HL-60/S4 (cell line): ENCODE measurements around the gene LGSN.
"Not testable (repeated sequence)": the region's sequence is repeated elsewhere in the genome, so short reads cannot be mapped to it uniquely, and the experiment has no call there.

Experiments used
- in situ Hi-C: fragments of 300-500 bp; cut with MboI; formaldehyde crosslinking; loops from 2 replicates; pipeline ENCODE4 v1.14.3; 2022; ENCODE audit warnings: low sequenced_read_pairs

Gene LGSN

DNA sequence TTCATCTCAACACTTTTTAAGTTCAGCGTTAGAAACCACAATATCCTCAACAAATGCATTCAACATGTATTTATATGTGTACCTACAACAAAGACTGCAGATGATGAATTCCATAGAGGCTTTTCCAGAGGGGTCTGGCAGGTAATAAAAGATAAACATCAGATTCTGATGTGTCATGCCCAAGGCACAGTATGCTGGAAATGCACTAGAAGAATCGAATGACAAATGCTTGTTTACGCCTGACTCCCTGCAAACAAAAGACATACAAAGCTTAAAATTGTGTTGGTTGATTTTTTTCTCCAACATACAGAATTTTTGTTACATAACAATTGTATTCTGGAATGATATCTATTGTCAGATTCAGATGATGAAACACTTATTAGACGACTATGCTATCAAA, at the start of gene LGSN:
LGSN (minus strand) TSS at position 45 of the 400 bp plus-strand sequence; CDS start at position 5, 40 bp downstream.
- in situ Hi-C loops: no loop called here

DNA sequence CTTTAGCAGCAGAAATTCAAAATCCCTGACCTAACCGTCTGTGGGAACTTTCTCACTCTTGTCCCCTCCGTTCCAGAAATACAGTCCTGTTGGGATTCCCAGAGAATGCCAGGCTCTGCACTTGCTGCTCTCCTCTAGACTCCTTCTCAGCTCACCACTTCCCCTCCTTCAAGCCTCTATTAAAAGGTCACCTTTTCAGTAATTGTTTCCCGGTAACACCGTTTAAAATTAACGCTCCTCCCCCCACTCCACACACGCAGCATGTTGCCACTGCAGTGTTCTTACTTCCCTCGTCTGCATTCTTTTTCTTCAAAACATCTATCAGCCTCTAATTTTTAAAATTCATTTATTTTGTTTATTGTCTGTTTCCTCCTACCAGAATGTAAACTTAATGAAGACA, 48.6 kb upstream of the LGSN start:
- in situ Hi-C loops: loop anchor here (25.0 kb wide), 1 partner anchor 194 kb away; the partner anchor contains the start of genes LOC128125822 and PTP4A1

DNA sequence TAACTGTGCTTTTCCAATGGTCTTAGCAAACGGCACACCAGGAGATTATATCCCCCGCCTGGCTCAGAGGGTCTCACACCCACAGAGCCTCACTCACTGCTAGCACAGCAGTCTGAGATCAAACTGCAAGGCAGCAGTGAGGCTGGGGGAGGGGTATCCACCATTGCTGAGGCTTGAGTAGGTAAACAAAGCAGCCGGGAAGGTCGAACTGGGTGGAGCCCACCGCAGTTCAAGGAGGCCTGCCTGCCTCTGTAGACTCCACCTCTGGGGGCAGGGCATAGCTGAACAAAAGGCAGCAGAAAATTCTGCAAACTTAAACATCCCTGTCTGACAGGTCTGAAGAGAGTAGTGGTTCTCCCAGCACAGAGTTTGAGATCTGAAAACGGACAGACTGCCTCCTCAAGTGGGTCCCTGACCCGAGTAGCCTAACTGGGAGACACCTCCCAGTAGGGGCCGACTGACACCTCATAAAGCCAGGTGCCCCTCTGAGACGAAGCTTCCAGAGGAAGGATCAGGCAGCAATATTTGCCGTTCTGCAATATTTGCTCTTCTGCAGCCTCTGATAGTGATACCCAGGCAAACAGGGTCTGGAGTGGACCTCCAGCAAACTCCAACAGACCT, 42.8 kb upstream of the LGSN start:
- in situ Hi-C loops: loop anchor here (25.0 kb wide), 1 partner anchor 200 kb away; the partner anchor contains the start of genes LOC128125822 and PTP4A1

DNA sequence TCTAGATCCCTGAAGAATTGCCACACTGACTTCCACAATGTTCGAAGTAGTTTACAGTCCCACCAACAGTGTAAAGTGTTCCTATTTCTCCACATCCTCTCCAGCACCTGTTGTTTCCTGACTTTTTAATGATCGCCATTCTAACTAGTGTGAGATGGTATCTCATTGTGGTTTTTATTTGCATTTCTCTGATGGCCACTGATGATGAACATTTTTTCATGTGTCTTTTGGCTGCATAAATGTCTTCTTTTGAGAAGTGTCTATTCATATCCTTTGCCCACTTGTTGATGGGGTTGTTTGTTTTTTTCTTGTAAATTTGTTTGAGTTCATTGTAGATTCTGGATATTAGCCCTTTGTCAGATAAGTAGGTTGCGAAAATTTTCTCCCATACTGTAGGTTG, 37.6 kb upstream of the LGSN start:
- in situ Hi-C loops: loop anchor here (25.0 kb wide), 1 partner anchor 205 kb away; the partner anchor contains the start of genes LOC128125822 and PTP4A1

GRCh38 chr6:63355632-63356031, 35.8 kb upstream of the LGSN start:
- in situ Hi-C loops: loop anchor here (25.0 kb wide), 1 partner anchor 207 kb away; the partner anchor contains the start of genes LOC128125822 and PTP4A1

DNA sequence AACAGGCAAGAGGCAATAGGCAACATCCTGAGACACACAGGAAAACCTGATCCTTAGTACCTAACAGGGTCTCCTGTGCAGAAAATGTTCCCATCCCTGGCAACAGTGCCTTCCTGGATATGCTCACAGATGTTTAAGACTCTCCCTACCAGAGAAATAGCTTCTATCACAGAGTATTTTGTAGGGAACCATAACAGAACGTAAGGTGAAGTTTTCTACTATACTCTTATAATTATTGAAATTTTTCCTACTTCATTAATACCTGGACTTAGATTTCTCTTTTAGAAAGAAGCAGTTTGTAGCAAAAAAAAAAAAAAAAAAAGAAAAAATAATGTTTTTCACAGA, 33.5 kb upstream of the LGSN start:
- in situ Hi-C loops: loop anchor here (25.0 kb wide), 1 partner anchor 209 kb away; the partner anchor contains the start of genes LOC128125822 and PTP4A1

- in situ Hi-C loops: loop anchor here (25.0 kb wide), 1 partner anchor 210 kb away; the partner anchor contains the start of genes LOC128125822 and PTP4A1
These were observed 32.9 kb upstream of the LGSN start for GRCh38 chr6:63352544-63353285.

DNA sequence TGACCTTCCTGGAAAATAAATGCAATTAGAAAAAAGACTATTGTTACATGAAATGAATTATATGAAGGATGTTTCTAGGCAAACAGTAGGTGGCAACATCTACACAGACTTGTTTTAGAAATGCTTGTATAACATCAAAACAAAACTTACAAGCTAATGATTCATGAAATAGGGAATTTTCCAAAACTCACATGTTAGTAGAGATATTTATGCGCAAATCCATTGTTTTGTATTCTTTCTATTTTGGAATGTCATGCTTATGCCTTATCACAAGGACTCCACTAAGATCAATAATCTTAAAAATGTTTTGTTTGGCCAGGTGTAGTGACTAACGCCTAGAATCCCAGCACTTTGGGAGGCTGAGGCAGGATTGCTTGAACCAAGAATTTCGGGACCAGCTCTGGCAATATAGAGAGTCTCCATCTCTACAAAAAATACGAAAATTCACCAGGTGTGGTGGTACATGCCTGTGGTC, 32.3 kb upstream of the LGSN start:
- in situ Hi-C loops: loop anchor here (25.0 kb wide), 1 partner anchor 210 kb away; the partner anchor contains the start of genes LOC128125822 and PTP4A1

GRCh38 chr6:63349401-63349800, 29.6 kb upstream of the LGSN start:
- in situ Hi-C loops: no loop called here

DNA sequence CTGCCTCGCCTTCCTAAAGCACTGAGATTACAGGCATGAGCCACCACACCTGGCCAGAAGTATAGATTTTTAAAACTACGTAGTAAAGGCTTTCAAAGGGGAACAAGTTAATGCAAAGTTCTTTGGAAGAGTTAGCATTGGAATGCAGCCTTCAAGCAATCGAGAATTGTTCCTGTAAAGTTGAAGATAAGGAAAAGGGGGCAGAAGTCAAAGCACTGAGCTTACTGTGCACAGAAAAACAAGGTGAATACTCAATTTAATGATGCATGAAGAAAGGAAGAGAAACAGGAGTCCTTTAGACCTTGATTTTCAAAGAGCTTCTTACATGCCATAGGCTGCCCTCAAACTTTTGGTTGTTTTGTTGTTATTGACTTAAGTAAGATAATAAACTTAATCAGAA, 29.1 kb upstream of the LGSN start:
- in situ Hi-C loops: no loop called here

DNA sequence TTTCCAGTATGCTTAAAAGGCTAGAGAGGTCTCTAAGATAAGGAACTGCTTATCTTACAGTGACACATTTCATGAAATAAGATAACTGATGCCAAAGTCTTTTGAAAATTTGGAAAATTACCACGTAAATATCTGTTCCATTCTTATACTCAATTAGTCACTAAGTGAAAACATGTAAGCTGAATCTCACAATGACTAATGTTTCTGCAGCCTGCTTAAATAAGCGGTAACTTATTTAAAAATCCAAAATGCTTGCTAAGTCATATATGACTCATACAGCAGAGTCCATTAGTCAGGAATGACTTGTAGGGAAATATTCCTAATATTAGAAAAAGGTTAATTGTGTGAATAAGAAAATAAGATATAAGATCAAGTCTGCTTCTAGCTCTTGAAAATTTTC, 27.8 kb upstream of the LGSN start:
- in situ Hi-C loops: no loop called here

DNA sequence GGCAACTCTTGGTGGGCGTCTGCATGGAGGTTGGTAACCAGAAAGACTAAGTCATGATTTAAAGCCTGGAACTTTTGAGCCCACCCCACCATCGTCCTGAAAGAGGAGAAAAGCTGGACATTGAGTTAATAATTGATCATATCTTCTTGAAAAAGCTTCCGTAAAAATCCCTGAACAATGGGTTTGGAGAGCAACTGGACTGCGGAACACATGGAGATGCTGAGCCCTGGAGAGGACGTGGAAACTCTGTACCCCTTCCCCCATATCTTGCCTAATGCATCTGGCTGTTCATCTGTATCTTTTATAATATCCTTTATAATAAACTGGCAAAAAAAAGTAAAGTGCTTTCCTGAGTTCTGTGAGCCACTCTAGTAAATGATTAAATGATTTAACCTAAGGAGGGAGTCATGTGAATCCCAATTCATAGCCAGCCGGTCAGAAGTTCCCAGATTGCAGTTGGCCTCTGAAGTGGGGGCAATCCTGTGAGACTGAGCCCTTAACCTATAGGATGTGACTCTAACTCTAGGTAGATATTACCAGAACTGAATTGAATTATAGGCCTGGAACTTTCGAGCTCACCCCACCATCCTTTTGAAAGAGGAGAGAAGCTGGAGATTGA, 26.5 kb upstream of the LGSN start:
- in situ Hi-C loops: no loop called here

- in situ Hi-C loops: no loop called here
These were observed 20.6 kb upstream of the LGSN start for GRCh38 chr6:63340351-63340750.

DNA sequence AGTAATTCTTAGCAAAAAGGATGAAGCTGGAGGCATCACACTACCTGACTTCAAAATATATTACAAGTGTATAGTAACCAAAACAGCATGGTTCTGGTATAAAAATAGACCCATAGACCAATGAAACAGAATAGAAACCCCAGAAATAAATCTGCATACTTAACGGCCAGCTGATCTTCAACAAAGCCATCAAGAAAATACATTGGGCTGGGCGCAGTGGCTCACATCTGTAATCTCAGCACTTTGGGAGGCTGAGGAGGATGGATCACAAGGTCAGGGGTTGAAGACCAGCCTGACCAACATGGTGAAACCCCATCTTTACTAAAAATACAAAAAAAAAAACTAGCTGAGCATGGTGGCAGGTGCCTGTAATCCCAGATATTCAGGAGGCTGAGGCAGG, 14.9 kb upstream of the LGSN start:
- in situ Hi-C loops: not testable (repeated sequence)

DNA sequence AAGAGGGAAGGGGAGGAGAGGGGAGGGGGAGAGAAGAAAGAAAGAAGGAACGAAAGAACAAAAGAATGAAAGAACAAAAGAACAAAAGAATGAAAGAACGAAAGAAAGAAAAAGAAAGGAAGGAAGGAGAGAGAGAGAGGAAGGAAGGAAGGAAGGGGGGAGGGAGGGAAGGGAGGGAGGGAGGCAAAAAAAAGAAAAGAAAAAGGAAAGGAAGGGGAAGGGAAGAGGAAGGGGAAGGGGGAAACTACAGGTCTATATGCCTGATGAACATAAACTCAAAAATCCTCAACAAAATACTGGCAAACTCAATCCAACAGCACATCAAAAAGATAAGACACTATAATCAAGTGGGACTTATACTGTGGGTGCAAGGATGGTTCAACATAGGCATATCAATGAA, 13.7 kb upstream of the LGSN start:
- in situ Hi-C loops: no loop called here

GRCh38 chr6:63326630-63327029, 6.8 kb upstream of the LGSN start:
- in situ Hi-C loops: not testable (repeated sequence)

GRCh38 chr6:63322981-63323380, 3.2 kb upstream of the LGSN start:
- in situ Hi-C loops: no loop called here

DNA sequence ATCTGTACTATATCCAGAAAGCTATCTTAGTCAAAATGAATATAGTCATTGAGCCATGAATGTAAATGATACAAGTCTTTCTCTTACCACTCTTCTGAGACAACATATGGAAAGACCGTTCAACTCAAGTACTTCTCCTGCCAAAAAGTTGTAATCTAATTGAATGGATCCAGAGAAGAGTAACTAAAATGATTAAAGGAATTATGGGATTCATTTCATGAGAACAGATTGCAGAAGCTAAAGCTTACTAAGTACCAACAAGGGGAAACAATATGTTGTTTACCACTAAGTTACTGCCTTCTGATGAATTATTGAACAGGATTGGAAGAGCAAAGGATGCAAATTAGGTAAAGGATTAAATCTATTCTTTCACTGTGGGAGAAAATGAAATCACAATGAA, 2.0 kb upstream of the LGSN start:
- in situ Hi-C loops: no loop called here

GRCh38 chr6:63317641-63318040, 2.1 kb downstream of the LGSN start:
- in situ Hi-C loops: no loop called here

- in situ Hi-C loops: no loop called here
These were observed 3.7 kb downstream of the LGSN start for GRCh38 chr6:63316113-63316512.

GRCh38 chr6:63313111-63313510, 6.7 kb downstream of the LGSN start:
- in situ Hi-C loops: no loop called here
